GM12891 (cell line): Measurements from ENCODE around the gene CDC45.

Experiments used
- POLR2A ChIP-seq: IDR thresholded peaks from 2 replicates; pipeline ENCODE4 v1.6.1; 2011; ENCODE audit warnings: low read depth, low read length, control low read depth
- POLR2AphosphoS5 ChIP-seq: IDR thresholded peaks from 2 replicates; pipeline ENCODE4 v1.6.1; 2011; ENCODE audit warnings: low read depth, low read length, control low read depth
- POU2F2 ChIP-seq: IDR thresholded peaks from 2 replicates; pipeline ENCODE4 v1.6.1; 2011; ENCODE audit warnings: low read depth, mild to moderate bottlenecking, control low read depth, low read length, moderate library complexity

GRCh38 chr22:19455585-19456370, 23.9 kb upstream of the CDC45 start:
- TF ChIP-seq POLR2A (no peak), POLR2AphosphoS5 (no peak), POU2F2 (no peak)
